PFSK-1 (cell line): ENCODE data around the gene RALGPS2.

Experiments
- FOXP2 ChIP-seq: optimal IDR thresholded peaks from 2 replicates; pipeline ENCODE3; 2011; ENCODE audit warnings: borderline replicate concordance, control low read depth, inconsistent platforms; ENCODE audit not compliant: insufficient read depth; ENCODE audit errors: extremely low read length, extremely low read depth
- POLR2AphosphoS5 ChIP-seq: IDR thresholded peaks from 2 replicates; pipeline ENCODE4 v1.6.1; 2012; ENCODE audit warnings: low read depth, mild to moderate bottlenecking, control low read depth, low read length, moderate library complexity
- SIN3A ChIP-seq: IDR thresholded peaks from 2 replicates; pipeline ENCODE4 v1.6.1; 2012; ENCODE audit warnings: mild to moderate bottlenecking, low read length, moderate library complexity, borderline replicate concordance; ENCODE audit not compliant: insufficient read depth
- TAF1 ChIP-seq: IDR thresholded peaks from 2 replicates; pipeline ENCODE4 v1.6.1; 2012; ENCODE audit warnings: low read length, control low read depth, borderline replicate concordance; ENCODE audit not compliant: insufficient read depth
- TF ChIP-seq, protein P1 (sequence below), 2 experiments: IDR thresholded peaks; 2 replicates each; pipeline versions ENCODE4 v1.6.1 to v1.8.0; 2011 to 2012; ENCODE audit warnings: low read depth in 2 of 2, low read length in 2 of 2, control low read depth in 1 of 2, inconsistent platforms in 1 of 2, mild to moderate bottlenecking in 1 of 2, moderate library complexity in 1 of 2; ENCODE audit not compliant: insufficient read depth in 1 of 2

DNA sequence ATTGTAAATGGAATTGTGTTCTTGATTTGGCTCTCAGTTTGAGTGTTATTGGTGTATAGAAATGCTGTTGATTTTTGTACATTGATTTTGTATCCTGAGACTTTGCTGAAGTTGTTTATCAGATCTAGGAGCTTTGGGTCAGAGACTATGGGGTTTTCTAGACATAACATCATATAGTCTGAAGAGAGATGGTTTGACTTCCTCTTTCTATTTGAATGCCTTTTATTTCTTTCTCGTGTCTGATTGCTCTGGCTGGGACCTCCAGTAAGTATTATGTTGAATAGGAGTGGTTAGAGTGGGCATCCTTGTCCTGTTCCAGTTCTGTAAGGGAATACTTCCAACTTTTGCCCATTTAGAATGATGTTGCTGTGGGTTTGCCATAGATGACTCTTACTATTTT, 185.0 kb downstream of the RALGPS2 start:
- TF ChIP-seq TAF1 (no peak), FOXP2 (no peak), POLR2AphosphoS5 (no peak), SIN3A (no peak)
- TF ChIP-seq, protein P1, sequence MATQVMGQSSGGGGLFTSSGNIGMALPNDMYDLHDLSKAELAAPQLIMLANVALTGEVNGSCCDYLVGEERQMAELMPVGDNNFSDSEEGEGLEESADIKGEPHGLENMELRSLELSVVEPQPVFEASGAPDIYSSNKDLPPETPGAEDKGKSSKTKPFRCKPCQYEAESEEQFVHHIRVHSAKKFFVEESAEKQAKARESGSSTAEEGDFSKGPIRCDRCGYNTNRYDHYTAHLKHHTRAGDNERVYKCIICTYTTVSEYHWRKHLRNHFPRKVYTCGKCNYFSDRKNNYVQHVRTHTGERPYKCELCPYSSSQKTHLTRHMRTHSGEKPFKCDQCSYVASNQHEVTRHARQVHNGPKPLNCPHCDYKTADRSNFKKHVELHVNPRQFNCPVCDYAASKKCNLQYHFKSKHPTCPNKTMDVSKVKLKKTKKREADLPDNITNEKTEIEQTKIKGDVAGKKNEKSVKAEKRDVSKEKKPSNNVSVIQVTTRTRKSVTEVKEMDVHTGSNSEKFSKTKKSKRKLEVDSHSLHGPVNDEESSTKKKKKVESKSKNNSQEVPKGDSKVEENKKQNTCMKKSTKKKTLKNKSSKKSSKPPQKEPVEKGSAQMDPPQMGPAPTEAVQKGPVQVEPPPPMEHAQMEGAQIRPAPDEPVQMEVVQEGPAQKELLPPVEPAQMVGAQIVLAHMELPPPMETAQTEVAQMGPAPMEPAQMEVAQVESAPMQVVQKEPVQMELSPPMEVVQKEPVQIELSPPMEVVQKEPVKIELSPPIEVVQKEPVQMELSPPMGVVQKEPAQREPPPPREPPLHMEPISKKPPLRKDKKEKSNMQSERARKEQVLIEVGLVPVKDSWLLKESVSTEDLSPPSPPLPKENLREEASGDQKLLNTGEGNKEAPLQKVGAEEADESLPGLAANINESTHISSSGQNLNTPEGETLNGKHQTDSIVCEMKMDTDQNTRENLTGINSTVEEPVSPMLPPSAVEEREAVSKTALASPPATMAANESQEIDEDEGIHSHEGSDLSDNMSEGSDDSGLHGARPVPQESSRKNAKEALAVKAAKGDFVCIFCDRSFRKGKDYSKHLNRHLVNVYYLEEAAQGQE (IDR thresholded peaks at IDR 0.05; ENCODE audit: insufficient read depth in 1 of 2, low read depth in 2 of 2, low read length in 2 of 2) = no peak
